ENCODE measurements around the gene SNRNP35.
"Not testable (repeated sequence)": the region's sequence is repeated elsewhere in the genome, so short reads cannot be mapped to it uniquely, and the experiment has no call there.

The SNRNP35 gene

GRCh38 chr12:123491056-123491455, 33.1 kb downstream of the SNRNP35 start:
- DNase-seq = no peak

DNA sequence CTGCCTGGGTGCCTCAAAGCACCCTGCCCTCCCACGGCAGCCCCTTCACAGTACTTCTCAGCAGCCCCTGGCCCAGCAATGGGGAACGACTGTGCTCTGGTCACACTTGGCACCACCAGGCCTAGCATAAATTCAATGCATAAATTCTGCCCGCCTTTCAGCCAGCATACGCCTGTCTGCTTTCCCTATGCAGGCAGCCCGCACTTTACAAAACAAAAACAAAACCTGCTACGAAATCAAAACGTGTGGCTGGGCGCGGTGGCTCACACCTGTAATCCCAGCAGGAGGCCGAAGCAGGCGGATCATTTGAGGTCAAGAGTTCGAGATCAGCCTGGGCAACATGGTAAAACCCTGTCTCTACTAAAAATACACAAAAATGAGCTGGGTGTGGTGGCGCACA, 33.5 kb downstream of the SNRNP35 start:
- DNase-seq = no peak

DNA sequence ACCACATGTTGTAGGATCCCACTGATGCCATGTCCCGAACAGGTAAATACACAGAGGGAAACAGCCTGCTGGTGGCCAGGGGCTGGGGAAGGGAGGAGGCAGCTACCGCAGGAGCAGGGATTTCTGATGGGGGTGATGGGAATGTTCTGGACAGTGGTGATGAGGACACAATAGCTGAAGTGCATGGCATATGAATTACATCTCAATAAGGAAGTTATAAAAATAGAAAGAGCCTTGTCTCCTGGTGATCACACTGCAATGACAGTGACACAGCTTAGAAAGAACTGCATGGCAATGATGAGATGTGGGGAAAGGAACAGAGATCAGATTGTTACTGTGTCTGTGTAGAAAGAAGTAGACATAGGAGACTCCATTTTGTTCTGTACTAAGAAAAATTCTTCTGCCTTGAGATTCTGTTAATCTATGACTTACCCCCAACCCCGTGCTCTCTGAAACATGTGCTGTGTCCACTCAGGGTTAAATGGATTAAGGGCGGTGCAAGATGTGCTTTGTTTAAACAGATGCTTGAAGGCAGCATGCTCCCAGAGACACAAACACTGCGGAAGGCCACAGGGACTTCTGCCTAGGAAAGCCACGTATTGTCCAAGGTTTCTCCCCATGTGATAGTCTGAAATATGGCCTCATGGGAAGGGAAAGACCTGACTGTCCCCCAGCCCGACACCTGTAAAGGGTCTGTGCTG, 34.5 kb downstream of the SNRNP35 start:
- DNase-seq = not testable (repeated sequence)

DNA sequence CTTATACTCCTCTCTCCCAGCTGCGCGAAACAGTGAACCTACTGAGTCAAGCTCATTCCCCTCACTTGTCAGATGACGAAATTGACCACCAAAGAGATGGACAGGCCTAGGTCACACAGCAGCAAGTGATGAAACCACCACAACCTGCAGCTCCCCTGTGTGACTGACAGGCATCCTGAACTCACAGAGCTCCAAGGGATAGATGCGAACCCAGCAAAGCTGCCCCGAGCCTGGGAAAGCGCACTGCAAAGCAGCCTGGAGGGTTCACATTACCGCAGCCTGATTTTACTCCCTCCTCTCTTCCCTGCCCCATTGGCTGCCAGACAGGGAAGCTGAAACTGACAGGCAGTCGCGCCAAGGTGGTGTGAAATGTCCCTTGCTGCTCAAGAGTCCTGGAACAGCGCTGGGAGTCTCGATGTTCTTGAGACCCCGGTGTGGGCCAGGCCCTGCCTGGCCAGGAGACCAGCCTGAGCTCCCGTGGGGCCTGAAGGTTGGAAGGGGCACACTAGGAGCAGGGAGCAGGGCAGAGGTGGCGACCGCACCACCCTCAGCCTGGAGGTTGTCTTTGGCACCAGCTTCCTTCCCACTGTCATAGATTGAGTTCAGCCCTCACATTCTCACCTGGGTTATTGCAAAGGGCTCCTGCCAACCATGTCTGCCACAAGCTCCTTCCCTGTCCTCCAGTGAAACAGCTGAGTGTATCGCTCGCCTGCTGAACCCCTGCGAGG, 36.3 kb downstream of the SNRNP35 start:
- DNase-seq = no peak

GRCh38 chr12:123497065-123497464, 39.1 kb downstream of the SNRNP35 start:
- DNase-seq = no peak

DNA sequence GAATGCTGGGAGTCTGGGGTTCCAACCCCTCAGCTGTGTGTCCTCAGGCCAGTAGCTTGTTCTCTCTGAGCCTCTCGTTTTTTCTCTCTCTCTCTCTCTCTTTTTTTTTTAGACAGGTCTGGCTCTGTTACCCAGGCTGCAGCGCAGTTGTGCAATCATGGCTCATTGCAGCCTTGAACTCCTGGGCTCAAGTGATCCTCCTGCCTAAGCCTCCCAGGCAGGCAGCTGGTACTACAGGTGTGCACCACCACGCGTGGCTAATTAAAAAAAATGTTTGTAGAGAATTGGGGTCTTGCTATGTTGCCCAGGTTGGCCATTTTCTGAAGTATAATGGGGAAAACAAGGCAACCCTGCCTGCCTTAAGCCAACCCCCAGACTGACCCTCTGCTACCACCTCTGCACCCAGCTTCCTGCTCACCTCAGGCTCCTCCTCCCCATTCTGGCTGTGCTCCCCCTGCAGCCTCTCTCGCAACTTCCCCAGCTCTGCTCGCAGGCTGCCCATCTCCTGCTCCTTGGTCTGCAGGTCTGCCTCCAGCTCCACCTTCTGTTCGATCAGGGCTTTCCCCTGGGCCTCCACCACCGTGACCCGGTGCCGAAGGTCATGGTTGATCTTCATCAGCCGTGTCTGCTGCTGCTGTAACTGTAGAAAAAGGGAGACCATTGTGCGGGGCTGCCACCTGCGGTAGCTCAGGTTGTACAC, 40.3 kb downstream of the SNRNP35 start:
- DNase-seq = no peak

- no peak for DNase-seq
Observed at GRCh38 chr12:123499332-123499731, 41.4 kb downstream of the SNRNP35 start.

DNA sequence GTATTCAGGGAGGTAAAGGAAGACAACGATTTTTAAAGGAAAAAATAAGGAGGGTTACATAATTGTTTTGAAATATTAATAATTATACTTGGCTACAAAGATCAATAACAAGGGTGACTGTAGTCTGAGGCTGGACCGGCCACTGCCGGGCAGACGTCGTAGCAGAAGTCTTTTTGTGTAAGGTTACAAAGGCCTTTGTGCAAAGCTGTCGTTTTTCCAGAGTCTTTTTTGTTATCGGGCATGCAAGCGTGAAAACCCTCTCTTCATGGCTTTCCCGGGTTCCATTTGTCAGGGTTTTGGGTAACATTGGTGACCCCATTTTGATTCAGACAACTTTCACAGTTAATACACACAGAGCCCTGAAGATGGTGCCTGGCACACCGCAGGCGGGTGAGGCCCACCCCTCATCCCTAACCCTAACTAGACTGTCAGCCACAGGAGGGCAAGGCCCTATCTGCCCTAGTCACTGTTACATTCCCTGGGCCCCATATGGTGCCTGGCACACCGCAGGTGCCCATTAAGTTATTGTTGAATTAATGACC, 44.3 kb downstream of the SNRNP35 start:
- no peak for DNase-seq

DNA sequence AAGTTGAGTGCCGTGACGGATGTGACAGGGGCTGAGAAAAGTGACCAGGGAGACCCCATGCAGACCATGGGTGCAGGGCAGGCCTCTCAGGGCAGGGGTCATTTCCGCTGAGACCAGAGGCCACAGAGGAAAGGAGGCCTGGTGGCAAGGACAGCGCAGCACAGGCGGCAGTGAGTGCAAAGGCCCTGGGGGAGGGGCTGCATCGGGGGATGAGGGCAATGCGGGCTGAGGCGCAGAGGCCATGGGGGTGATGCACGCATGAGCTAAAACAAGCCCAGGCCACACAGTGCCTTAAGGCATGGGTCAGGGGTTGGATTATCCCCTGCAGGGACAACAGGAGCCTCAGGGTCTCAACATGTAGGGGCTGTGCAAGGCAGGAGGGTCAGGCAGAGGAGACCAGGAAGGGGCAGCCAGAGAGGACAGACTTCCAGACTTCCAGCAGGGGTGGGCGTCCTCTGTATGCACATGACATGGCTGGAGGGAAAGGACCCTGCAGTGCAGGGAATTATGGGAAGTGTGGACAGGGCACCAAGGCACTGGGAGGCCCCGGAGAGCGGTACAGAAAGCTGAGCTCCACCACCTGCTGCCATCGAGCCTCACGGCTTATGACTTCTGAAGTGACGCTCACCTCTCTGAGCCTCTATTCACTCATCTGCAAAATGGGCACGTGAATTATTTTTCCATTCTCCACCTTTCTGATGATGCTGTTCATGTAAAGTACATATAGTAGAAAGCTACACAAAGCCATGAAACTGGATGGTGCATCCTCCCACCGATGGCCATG, 48.3 kb downstream of the SNRNP35 start:
- DNase-seq = no peak

GRCh38 chr12:123506843-123507236, 48.9 kb downstream of the SNRNP35 start:
- no peak for DNase-seq

DNA sequence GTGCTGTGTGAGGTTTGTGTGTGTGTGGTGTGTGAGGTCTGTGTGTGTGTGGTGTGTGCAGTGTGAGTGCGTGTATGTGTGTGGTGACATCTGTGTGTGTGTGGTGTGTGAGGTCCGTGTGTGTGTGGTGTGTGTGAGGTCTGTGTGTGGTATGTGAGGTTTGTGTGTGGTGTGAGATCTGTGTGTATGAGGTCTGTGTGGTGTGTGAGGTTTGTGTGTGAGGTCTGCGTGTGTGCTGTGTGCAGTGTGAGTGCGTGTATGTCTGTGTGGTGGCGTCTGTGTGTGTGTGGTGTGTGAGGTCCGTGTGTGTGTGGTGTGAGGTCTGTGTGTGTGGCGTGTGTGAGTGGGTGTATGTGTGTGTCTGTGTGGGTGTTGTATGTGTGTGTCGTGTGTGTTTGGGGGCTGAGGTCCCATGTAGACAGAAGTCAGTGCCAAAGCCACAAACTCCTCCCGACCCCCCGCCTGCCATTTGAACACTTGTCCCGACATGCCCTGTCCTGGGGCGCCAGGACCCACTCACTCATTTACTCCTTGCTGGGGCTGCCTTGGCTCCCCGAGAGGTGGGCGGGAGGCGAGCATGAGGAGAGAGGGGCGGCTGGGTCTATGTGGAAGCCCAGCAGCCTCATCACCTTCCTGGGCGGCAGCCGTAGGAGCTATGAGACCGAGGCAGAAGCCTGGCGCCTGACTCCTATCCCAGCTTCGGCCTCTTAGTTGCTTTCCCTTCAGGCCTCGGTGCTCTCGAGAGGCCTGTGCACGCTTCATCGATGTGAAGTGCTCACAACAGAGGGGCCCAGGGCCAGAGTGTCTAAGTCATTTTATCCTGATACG, 55.1 kb downstream of the SNRNP35 start:
- DNase-seq = no peak

DNA sequence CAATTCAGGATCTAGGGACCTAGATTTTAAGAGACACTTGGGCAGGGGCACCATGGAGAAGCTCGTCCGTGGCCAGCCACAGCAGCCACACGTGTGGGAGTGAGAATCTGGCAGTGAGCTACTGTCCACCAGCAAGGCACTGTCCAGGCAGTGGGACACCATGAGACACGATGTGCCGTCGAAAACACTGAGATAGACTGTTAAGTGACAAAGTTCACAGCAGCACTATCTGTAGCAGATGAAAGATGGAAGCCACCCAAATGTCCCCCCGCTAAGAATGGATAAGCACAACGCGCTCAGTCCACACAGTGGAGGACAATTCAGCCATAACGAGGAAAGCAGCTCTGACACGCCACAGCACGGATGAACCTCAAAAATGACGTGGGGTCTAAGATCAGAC, 55.9 kb downstream of the SNRNP35 start:
- no peak for DNase-seq

DNA sequence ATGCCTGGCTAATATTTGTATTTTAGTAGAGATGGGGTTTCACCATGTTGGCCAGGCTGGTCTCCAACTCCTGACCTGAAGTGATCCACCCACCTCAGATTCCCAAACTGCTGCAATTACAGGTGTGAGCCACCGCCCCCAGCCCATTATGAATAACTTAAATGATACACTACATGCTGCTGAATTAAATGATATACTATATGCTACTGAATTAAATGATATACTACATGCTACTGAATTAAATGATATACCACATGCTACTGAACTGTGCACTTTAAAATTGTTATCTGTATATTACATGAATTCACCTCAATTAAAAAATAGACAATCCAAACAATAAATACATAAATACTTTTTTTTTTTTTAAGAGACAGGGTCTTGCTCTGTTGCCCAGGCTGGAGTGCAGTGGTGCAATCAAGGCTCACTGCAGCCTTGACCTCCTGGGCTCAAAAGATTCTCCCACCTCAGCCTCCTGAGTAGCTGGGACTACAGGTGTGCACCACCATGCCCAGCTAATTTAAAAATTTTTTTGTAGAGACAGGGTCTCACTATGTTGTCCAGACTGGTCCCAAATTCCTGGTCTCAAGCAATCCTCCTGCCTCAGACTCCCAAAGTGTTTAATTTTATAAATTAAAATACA, 56.8 kb downstream of the SNRNP35 start:
- DNase-seq = not testable (repeated sequence)

DNA sequence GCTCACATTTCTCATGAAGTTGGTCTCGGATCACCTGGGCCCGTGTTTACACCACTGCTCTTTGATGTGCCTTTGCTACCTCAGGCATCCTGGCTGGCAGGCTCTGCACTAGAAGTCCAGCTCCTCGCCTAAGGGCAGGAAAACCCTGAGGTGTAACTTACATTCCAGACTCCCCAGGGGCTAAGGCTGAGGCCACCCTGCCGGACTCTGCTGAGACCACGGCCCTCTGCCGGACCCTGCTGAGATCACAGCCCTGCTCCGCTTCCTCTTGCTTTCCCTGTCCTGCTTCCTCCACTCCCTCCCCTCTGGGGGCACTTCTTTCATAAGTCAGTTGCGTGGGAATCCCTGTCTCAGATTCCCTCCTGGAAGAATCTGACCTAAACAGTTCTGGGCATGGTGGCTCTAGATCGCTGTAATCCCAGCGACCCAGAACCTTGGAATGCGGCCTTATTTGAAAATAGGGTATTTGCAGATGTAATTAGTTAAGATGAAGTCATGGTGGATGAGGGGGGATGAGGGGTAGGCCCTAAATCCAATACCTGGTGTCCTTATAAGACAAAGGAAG, 58.4 kb downstream of the SNRNP35 start:
- DNase-seq = no peak

Measured in activated naive CD4-positive, alpha-beta T cell treated with anti-CD3 and anti-CD28 coated beads, Interleukin-2, amount 50 U/mL, for 16 hours (primary cell).